Measurements from ENCODE around the gene NRXN2. TPM values are rescaled to one million over a fixed set of nuclear protein-coding genes. Genes with fewer than 3 reads are reported as not detected.

Gene NRXN2
- total and polyA plus RNA-seq, 2 of the 13 experiments (the other 11 are each of a cell fraction or from before 2014, with no cell fraction given), result not detected

GRCh38 chr11:64652586-64653387 is 70.2 kb downstream of the NRXN2 start (continued):
- TF ChIP-seq SALL1 (CRISPR knock-in tag; IDR thresholded peaks at IDR 0.05) (peak; percentile 38; the same call in 1 of the 2 replicates), HHEX (CRISPR knock-in tag; IDR thresholded peaks at IDR 0.05) (no peak), ZKSCAN5 (CRISPR knock-in tag; IDR thresholded peaks at IDR 0.05) (no peak), RFX3 (CRISPR knock-in tag; IDR thresholded peaks at IDR 0.05) (no peak), XRCC5 (optimal IDR thresholded peaks at IDR 0.05; ENCODE audit: low read length) (peak; percentile 51), MAX (IDR thresholded peaks at IDR 0.05) (peak; percentile 30; the same call in 1 of the 2 replicates), ZNF292 (CRISPR knock-in tag; IDR thresholded peaks at IDR 0.05; ENCODE audit: borderline replicate concordance, low read depth) (no peak), SMC3 (IDR thresholded peaks at IDR 0.05; ENCODE audit: low read length) (peak; percentile 86), MYC (CRISPR knock-in tag; IDR thresholded peaks at IDR 0.05; ENCODE audit: borderline replicate concordance) (peak; percentile 25; the same call in 1 of the 2 replicates), ZFY (CRISPR knock-in tag; IDR thresholded peaks at IDR 0.05) (peak; percentile 14; the same call in 1 of the 2 replicates), THYN1 (CRISPR knock-in tag; IDR thresholded peaks at IDR 0.05; ENCODE audit: borderline replicate concordance, low read depth) (no peak), CTCF (CRISPR knock-in tag; IDR thresholded peaks at IDR 0.05) (peak; percentile 96), STAG1 (CRISPR knock-in tag; IDR thresholded peaks at IDR 0.05) (peak; percentile 95), USF2 (IDR thresholded peaks at IDR 0.05; ENCODE audit: low read depth, low read length) (peak; percentile 49; the same call in 1 of the 2 replicates), USF2 (CRISPR knock-in tag; IDR thresholded peaks at IDR 0.05; ENCODE audit: borderline replicate concordance) (no peak), MLXIP (CRISPR knock-in tag; IDR thresholded peaks at IDR 0.05; ENCODE audit: borderline replicate concordance) (no peak), NFYC (CRISPR knock-in tag; IDR thresholded peaks at IDR 0.05) (no peak), HCFC1 (IDR thresholded peaks at IDR 0.05; ENCODE audit: low read depth, low read length) (no peak), ZNF83 (CRISPR knock-in tag; IDR thresholded peaks at IDR 0.05; ENCODE audit: borderline replicate concordance) (no peak), ZNF569 (CRISPR knock-in tag; IDR thresholded peaks at IDR 0.05; ENCODE audit: borderline replicate concordance) (no peak), RAD21 (CRISPR knock-in tag; IDR thresholded peaks at IDR 0.05) (peak; percentile 90), ZNF263 (CRISPR knock-in tag; IDR thresholded peaks at IDR 0.05) (peak; percentile 93)
